Erythroblast (primary cell): ENCODE measurements around the gene SRD5A2.

ENCODE experiments used
- GATA1 ChIP-seq: IDR thresholded peaks from 2 replicates; pipeline ENCODE4 v1.6.1; 2011; ENCODE audit warnings: low read depth, mild to moderate bottlenecking, control low read depth, low read length, moderate library complexity
- POLR2A ChIP-seq: IDR thresholded peaks from 2 replicates; pipeline ENCODE4 v1.6.1; 2011; ENCODE audit warnings: mild to moderate bottlenecking, low read length

DNA sequence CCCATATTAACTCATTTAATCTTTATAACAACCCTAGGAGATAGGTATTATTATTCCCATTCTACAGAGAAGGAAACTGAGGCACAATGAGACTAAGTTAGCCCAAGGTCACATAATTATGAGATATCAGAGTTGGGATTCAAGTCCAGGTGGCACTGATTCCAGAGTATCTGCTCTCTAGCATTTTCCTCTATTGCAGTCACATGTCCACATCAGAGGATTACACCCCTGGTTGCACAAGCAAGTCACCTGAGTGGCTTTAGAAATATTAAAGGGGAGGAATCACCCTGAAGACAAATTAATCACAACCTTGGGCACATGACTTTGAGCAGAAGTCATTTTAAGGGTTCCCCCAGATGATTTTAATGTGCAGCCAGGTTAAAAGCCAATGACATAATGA is 23.8 kb downstream of the SRD5A2 start:
- TF ChIP-seq POLR2A (no peak), GATA1 (no peak)
